Activated naive CD4-positive, alpha-beta T cell treated with anti-CD3 and anti-CD28 coated beads, Interleukin-2, amount 50 U/mL, for 24 hours (primary cell): ENCODE data around the gene MEGF8.

ENCODE experiments used
- H3K27ac Mint-ChIP-seq: one replicate; pipeline ENCODE4 v1.8.0; 2021; ENCODE audit warnings: mild to moderate bottlenecking, mixed read lengths
- H3K27me3 Mint-ChIP-seq: one replicate; pipeline ENCODE4 v1.8.0; 2021; ENCODE audit warnings: mixed read lengths
- H3K36me3 Mint-ChIP-seq: one replicate; pipeline ENCODE4 v1.8.0; 2021; ENCODE audit warnings: mixed read lengths
- H3K4me1 Mint-ChIP-seq: one replicate; pipeline ENCODE4 v1.8.0; 2021; ENCODE audit warnings: mixed read lengths
- H3K4me3 Mint-ChIP-seq: one replicate; pipeline ENCODE4 v1.8.0; 2021; ENCODE audit warnings: mild to moderate bottlenecking, mixed read lengths
- H3K9me3 Mint-ChIP-seq: one replicate; pipeline ENCODE4 v1.8.0; 2021; ENCODE audit warnings: mixed read lengths

Gene MEGF8

GRCh38 chr19:42367929-42368328 is 42.5 kb downstream of the MEGF8 start:
- Mint-ChIP-seq H3K27me3 (no peaks in the 10 kb centered on the region), H3K4me3 (no peak overlapping the region), H3K36me3 (peaks cover 5% of the 10 kb centered on the region), H3K4me1 (no peaks in the 10 kb centered on the region), H3K9me3 (no peaks in the 10 kb centered on the region), H3K27ac (no peak overlapping the region)

GRCh38 chr19:42368360-42368759 is 42.9 kb downstream of the MEGF8 start:
- Mint-ChIP-seq H3K27ac (no peak overlapping the region), H3K9me3 (no peaks in the 10 kb centered on the region), H3K36me3 (peaks cover 5% of the 10 kb centered on the region)

GRCh38 chr19:42368765-42369164 is 43.3 kb downstream of the MEGF8 start:
- Mint-ChIP-seq H3K27me3 (no peaks in the 10 kb centered on the region), H3K4me1 (no peaks in the 10 kb centered on the region), H3K36me3 (peaks cover 1% of the 10 kb centered on the region), H3K9me3 (no peaks in the 10 kb centered on the region), H3K4me3 (no peak overlapping the region), H3K27ac (no peak overlapping the region)

More at GRCh38 chr19:42368360-42368759, 42.9 kb downstream of the MEGF8 start:
- H3K4me1 Mint-ChIP-seq, result no peaks in the 10 kb centered on the region
- H3K27me3 Mint-ChIP-seq, result no peaks in the 10 kb centered on the region
- H3K4me3 Mint-ChIP-seq, result no peak overlapping the region

GRCh38 chr19:42369433-42370067 is 44.1 kb downstream of the MEGF8 start:
- Mint-ChIP-seq H3K4me1 (no peaks in the 10 kb centered on the region), H3K27me3 (no peaks in the 10 kb centered on the region), H3K9me3 (no peaks in the 10 kb centered on the region), H3K36me3 (peaks cover 1% of the 10 kb centered on the region), H3K27ac (no peak overlapping the region), H3K4me3 (no peak overlapping the region)

- H3K4me1 Mint-ChIP-seq, result no peaks in the 10 kb centered on the region
- peaks cover 1% of the 10 kb centered on the region for H3K36me3 Mint-ChIP-seq
- no peaks in the 10 kb centered on the region for H3K27me3 Mint-ChIP-seq
- H3K4me3 Mint-ChIP-seq, result no peak overlapping the region
- H3K9me3 Mint-ChIP-seq, result no peaks in the 10 kb centered on the region
- H3K27ac Mint-ChIP-seq, result no peak overlapping the region
These were observed 44.7 kb downstream of the MEGF8 start for GRCh38 chr19:42370068-42370520.

GRCh38 chr19:42370626-42371175 is 45.3 kb downstream of the MEGF8 start:
- Mint-ChIP-seq H3K9me3 (no peaks in the 10 kb centered on the region), H3K36me3 (peaks cover 1% of the 10 kb centered on the region), H3K27ac (no peak overlapping the region), H3K4me1 (no peaks in the 10 kb centered on the region), H3K27me3 (no peaks in the 10 kb centered on the region), H3K4me3 (no peak overlapping the region)

- H3K27me3 Mint-ChIP-seq, result no peaks in the 10 kb centered on the region
- peaks cover 2% of the 10 kb centered on the region for H3K36me3 Mint-ChIP-seq
- peaks cover 7% of the 10 kb centered on the region for H3K4me1 Mint-ChIP-seq
- no peak overlapping the region for H3K4me3 Mint-ChIP-seq
- no peaks in the 10 kb centered on the region for H3K9me3 Mint-ChIP-seq
- H3K27ac Mint-ChIP-seq, result no peak overlapping the region
These were observed 49.5 kb downstream of the MEGF8 start for GRCh38 chr19:42374826-42375376.

- peaks cover 7% of the 10 kb centered on the region for H3K4me1 Mint-ChIP-seq
- no peak overlapping the region for H3K27ac Mint-ChIP-seq
- no peaks in the 10 kb centered on the region for H3K9me3 Mint-ChIP-seq
- peaks cover 2% of the 10 kb centered on the region for H3K36me3 Mint-ChIP-seq
- no peaks in the 10 kb centered on the region for H3K27me3 Mint-ChIP-seq
- no peak overlapping the region for H3K4me3 Mint-ChIP-seq
These were observed 50.2 kb downstream of the MEGF8 start for GRCh38 chr19:42375415-42376176.

- H3K27me3 Mint-ChIP-seq, result no peaks in the 10 kb centered on the region
- H3K4me3 Mint-ChIP-seq, result no peak overlapping the region
- H3K27ac Mint-ChIP-seq, result peak overlapping the region; percentile 57
- H3K4me1 Mint-ChIP-seq, result peaks cover 7% of the 10 kb centered on the region
- H3K36me3 Mint-ChIP-seq, result peaks cover 2% of the 10 kb centered on the region
- no peaks in the 10 kb centered on the region for H3K9me3 Mint-ChIP-seq
These were observed 50.7 kb downstream of the MEGF8 start for GRCh38 chr19:42376177-42376555.

GRCh38 chr19:42378225-42379215 is 53.1 kb downstream of the MEGF8 start:
- Mint-ChIP-seq H3K27me3 (peaks cover 11% of the 10 kb centered on the region), H3K9me3 (no peaks in the 10 kb centered on the region), H3K27ac (peak overlapping the region; percentile 32), H3K4me3 (no peak overlapping the region), H3K4me1 (peaks cover 7% of the 10 kb centered on the region), H3K36me3 (peaks cover 2% of the 10 kb centered on the region)

- Mint-ChIP-seq H3K4me3 (no peak overlapping the region), H3K4me1 (peaks cover 7% of the 10 kb centered on the region), H3K27me3 (peaks cover 11% of the 10 kb centered on the region), H3K27ac (no peak overlapping the region), H3K36me3 (peaks cover 2% of the 10 kb centered on the region), H3K9me3 (no peaks in the 10 kb centered on the region)
These were observed 54.7 kb downstream of the MEGF8 start for GRCh38 chr19:42380155-42380554.

GRCh38 chr19:42386974-42387707 is 61.7 kb downstream of the MEGF8 start:
- Mint-ChIP-seq H3K4me1 (peaks cover 5% of the 10 kb centered on the region), H3K4me3 (peak overlapping the region; percentile 48), H3K36me3 (no peaks in the 10 kb centered on the region), H3K27me3 (peaks cover 21% of the 10 kb centered on the region), H3K9me3 (no peaks in the 10 kb centered on the region), H3K27ac (no peak overlapping the region)

GRCh38 chr19:42388851-42389489 is 63.5 kb downstream of the MEGF8 start:
- Mint-ChIP-seq H3K27me3 (peaks cover 13% of the 10 kb centered on the region), H3K9me3 (no peaks in the 10 kb centered on the region), H3K4me1 (peaks cover 5% of the 10 kb centered on the region), H3K36me3 (no peaks in the 10 kb centered on the region), H3K27ac (no peak overlapping the region), H3K4me3 (no peak overlapping the region)

GRCh38 chr19:42389899-42390298 is 64.5 kb downstream of the MEGF8 start, which contains the start of gene CNFN:
Gene CNFN, minus strand, starts transcription at chr19:42390297. Its CDS starts 1,260 bp downstream, at chr19:42389037.
- H3K4me3 Mint-ChIP-seq, result no peak within 1 kb of the TSS
- H3K27me3 Mint-ChIP-seq, result peaks cover 13% of the 10 kb centered on the region
- no peaks in the 10 kb centered on the region for H3K36me3 Mint-ChIP-seq
- H3K27ac Mint-ChIP-seq, result no peak within 1 kb of the TSS
- no peaks in the 10 kb centered on the region for H3K9me3 Mint-ChIP-seq
- peaks cover 5% of the 10 kb centered on the region for H3K4me1 Mint-ChIP-seq
